Loucy (cell line): ENCODE results near the gene RRN3.

Source experiments
- CTCF ChIP-seq: fragments of 200-600 bp; sonication (generic); conservative IDR thresholded peaks from 2 replicates; pipeline ENCODE4 v1.5.1; 2014; ENCODE audit warnings: mild to moderate bottlenecking, antibody characterized with exemption, low read length
- EZH2phosphoT487 ChIP-seq: fragments of 200-600 bp; IDR thresholded peaks from 2 replicates; pipeline ENCODE4 v1.6.1; 2018; ENCODE audit warnings: antibody characterized with exemption, mild to moderate bottlenecking, moderate library complexity, borderline replicate concordance

- TF ChIP-seq EZH2phosphoT487: no peak
- no peak for TF ChIP-seq CTCF
Observed at GRCh38 chr16:15031179-15031578, 62.9 kb downstream of the RRN3 start.
